ENCODE measurements around the gene FBXL17. TPM values are rescaled to one million over a fixed set of nuclear protein-coding genes. Genes with fewer than 3 reads are reported as not detected.
"Not testable (repeated sequence)": the region's sequence is repeated elsewhere in the genome, so short reads cannot be mapped to it uniquely, and the experiment has no call there.

Gene FBXL17
- total RNA-seq, 1 experiment from 2014 or later = 8.8 TPM

- no peak overlapping the region for H3K27ac ChIP-seq (ENCODE audit: low read length)
- no peaks in the 10 kb centered on the region for H4K20me1 ChIP-seq (ENCODE audit: low read length)
- H3K27me3 ChIP-seq (ENCODE audit: low read length) = no peaks in the 10 kb centered on the region
- ATAC-seq = no peak
- no peak overlapping the region for H3K4me3 ChIP-seq (ENCODE audit: low read length)
- no peaks in the 10 kb centered on the region for H3K4me1 ChIP-seq (ENCODE audit: insufficient read depth, low read length)
- no peaks in the 10 kb centered on the region for H3K36me3 ChIP-seq (ENCODE audit: low read depth, low read length)
- intact Hi-C loops (cut with micrococcal nuclease) = no loop called here
- H3K9ac ChIP-seq (ENCODE audit: low read length) = no peak overlapping the region
- H3K9me2 ChIP-seq (replicated peaks; ENCODE audit: low read length) = no peaks in the 10 kb centered on the region
- H3K79me2 ChIP-seq (ENCODE audit: low read length) = no peaks in the 10 kb centered on the region
- CTCF ChIA-PET = no interaction called here
- no peaks in the 10 kb centered on the region for H3K9me3 ChIP-seq (ENCODE audit: low read length)
- BruUV-seq (replicated peaks) = no TSS peak
- no peak overlapping the region for H3K4me2 ChIP-seq (ENCODE audit: low read length)
- H3F3A ChIP-seq (ENCODE audit: low read length, unreplicated experiment) = no peaks in the 10 kb centered on the region
- POLR2A ChIA-PET (ENCODE audit: unreplicated experiment) = no interaction called here
- no peak for TF ChIP-seq CTCF (conservative IDR thresholded peaks at IDR 0.05; ENCODE audit: low read depth, low read length)
- no peak for TF ChIP-seq EZH2phosphoT487 (IDR thresholded peaks at IDR 0.05; ENCODE audit: borderline replicate concordance, low read length)
- no peak for TF ChIP-seq EZH2 (IDR thresholded peaks at IDR 0.05; ENCODE audit: low read length, unreplicated experiment)
- H2AFZ ChIP-seq (ENCODE audit: low read length) = no peak overlapping the region
- DNase-seq = no peak
Measured at GRCh38 chr5:108276187-108277050, 105.5 kb downstream of the FBXL17 start.

- CTCF ChIA-PET; BruUV-seq (replicated peaks): not testable (repeated sequence)
Measured at GRCh38 chr5:108274080-108274479, 107.8 kb downstream of the FBXL17 start.

GRCh38 chr5:108271127-108271526, 110.8 kb downstream of the FBXL17 start:
- Histone ChIP-seq H3K4me3 (ENCODE audit: low read length) (no peak overlapping the region), H3K9me3 (ENCODE audit: low read length) (no peaks in the 10 kb centered on the region), H4K20me1 (ENCODE audit: low read length) (no peaks in the 10 kb centered on the region), H3K9ac (ENCODE audit: low read length) (no peak overlapping the region), H3F3A (ENCODE audit: low read length, unreplicated experiment) (no peaks in the 10 kb centered on the region), H3K36me3 (ENCODE audit: low read depth, low read length) (no peaks in the 10 kb centered on the region), H2AFZ (ENCODE audit: low read length) (no peak overlapping the region), H3K4me1 (ENCODE audit: insufficient read depth, low read length) (no peaks in the 10 kb centered on the region), H3K27me3 (ENCODE audit: low read length) (no peaks in the 10 kb centered on the region), H3K9me2 (replicated peaks; ENCODE audit: low read length) (no peaks in the 10 kb centered on the region), H3K4me2 (ENCODE audit: low read length) (no peak overlapping the region), H3K27ac (ENCODE audit: low read length) (no peak overlapping the region), H3K79me2 (ENCODE audit: low read length) (no peaks in the 10 kb centered on the region)
- intact Hi-C loops (cut with micrococcal nuclease) = no loop called here
- no peak for ATAC-seq
- no peak for DNase-seq
- no TSS peak for BruUV-seq (replicated peaks)
- ChIA-PET CTCF (no interaction called here), POLR2A (ENCODE audit: unreplicated experiment) (no interaction called here)
- no peak for TF ChIP-seq CTCF (conservative IDR thresholded peaks at IDR 0.05; ENCODE audit: low read depth, low read length)
- no peak for TF ChIP-seq EZH2 (IDR thresholded peaks at IDR 0.05; ENCODE audit: low read length, unreplicated experiment)
- TF ChIP-seq EZH2phosphoT487 (IDR thresholded peaks at IDR 0.05; ENCODE audit: borderline replicate concordance, low read length) = no peak

More at GRCh38 chr5:108274080-108274479, 107.8 kb downstream of the FBXL17 start:
- H3K27me3 ChIP-seq (ENCODE audit: low read length); H3K9ac ChIP-seq (ENCODE audit: low read length); H3K27ac ChIP-seq (ENCODE audit: low read length); H3K9me2 ChIP-seq (replicated peaks; ENCODE audit: low read length); H3K4me2 ChIP-seq (ENCODE audit: low read length); ATAC-seq; H3K9me3 ChIP-seq (ENCODE audit: low read length); H4K20me1 ChIP-seq (ENCODE audit: low read length); H2AFZ ChIP-seq (ENCODE audit: low read length); H3F3A ChIP-seq (ENCODE audit: low read length, unreplicated experiment); DNase-seq; intact Hi-C loops (cut with micrococcal nuclease); H3K79me2 ChIP-seq (ENCODE audit: low read length); POLR2A ChIA-PET (ENCODE audit: unreplicated experiment); H3K4me1 ChIP-seq (ENCODE audit: insufficient read depth, low read length); H3K36me3 ChIP-seq (ENCODE audit: low read depth, low read length); H3K4me3 ChIP-seq (ENCODE audit: low read length): not testable (repeated sequence)
